ENCODE results near the gene GLTPD2.

GLTPD2 gene

DNA sequence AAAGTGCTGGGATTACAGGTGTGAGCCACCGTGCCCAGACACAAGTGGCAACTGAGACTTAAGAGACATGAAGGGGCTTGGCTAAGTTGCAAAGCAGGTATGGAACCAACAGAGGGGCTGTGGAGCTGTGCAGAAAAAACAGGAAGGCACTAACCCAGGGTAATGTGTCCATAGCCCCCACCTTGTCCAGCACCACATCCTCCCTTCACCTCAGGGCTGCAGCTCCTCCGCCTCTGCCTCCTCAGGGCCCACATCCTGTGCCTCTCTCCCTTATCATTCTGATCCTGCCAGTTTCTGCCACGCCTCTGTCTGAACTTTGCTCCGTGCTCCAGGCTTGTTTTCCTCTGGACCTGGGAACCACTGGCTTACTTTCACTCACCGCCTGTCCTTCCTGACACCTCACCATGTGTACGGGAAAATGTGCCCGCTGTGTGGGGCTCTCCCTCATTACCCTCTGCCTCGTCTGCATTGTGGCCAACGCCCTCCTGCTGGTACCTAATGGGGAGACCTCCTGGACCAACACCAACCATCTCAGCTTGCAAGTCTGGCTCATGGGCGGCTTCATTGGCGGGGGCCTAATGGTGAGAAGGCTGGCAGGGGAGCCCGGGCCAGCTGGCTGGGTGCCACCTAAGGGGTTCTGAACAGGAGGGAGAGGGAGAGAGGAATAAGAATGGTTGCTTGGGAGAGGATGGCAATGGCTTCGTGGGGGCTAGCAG is 17.1 kb upstream of the GLTPD2 start, which contains the start of gene TM4SF5:
Gene TM4SF5 (plus strand): TSS at position 368 of the 716 bp plus-strand sequence. CDS start 37 bp downstream, at position 405.
- DNase-seq (ENCODE audit: low read depth, low spot score): no peak

DNA sequence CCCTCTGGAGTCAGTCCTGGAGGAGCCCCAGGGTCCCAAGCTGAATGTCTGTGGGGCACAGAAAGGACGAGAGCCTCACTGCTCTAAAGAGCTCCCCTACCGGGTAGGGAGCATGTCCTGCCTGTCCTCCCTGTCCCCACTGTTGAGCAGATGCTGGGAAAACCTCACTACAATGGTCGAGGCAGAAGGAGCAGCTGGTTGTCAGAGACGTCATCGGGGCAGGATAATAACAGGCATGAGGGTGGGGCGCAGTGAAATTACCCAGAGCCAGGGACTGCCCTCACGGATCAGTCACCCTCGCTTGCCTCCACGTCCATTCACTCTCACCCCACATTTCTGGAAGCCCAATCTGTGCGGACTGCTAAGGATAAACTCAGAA is 16.5 kb upstream of the GLTPD2 start:
- DNase-seq (ENCODE audit: low read depth, low spot score): no peak

DNA sequence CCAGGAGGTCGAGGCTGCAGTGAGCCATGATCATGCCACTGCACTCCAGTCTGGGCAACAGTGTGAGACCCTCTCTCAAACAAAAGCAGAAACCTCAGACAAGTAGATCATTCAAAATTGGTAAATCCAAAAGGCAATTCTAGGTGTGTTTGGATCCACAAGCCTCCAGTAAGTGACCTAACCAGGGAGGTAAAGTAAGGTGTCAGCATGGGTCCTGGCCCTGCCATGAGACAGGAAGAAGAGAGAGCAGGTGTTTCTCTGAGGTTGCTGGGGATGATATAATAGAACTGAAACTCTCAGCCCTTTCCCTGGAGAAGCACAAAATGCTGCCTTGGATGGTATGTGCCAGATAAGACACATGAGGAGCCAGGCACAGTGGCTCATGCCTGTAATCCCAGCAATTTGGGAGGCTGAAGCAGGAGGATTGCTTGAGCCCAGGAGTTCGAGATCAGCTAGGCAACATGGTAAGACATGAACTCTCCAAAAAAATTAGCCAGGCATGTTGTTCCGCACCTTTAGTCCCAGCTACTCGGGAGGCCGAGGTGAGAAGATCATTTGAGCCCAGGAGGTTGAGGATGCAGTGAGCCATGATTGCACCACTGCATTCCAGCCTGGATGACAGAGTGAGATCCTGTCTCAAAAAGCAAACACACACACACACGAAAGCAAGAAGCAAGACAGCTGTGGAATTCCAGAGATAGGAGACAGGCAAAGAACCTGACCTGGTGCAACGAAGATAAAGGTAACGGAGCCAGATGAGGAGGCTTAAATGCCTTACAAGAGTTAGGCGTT is 10.6 kb upstream of the GLTPD2 start:
- DNase-seq (ENCODE audit: low read depth, low spot score): no peak

GRCh38 chr17:4780325-4780955 is 8.3 kb upstream of the GLTPD2 start:
- DNase-seq (ENCODE audit: low read depth, low spot score): no peak

- DNase-seq (ENCODE audit: low read depth, low spot score): no peak
Observed at GRCh38 chr17:4782652-4783051, 6.1 kb upstream of the GLTPD2 start.

DNA sequence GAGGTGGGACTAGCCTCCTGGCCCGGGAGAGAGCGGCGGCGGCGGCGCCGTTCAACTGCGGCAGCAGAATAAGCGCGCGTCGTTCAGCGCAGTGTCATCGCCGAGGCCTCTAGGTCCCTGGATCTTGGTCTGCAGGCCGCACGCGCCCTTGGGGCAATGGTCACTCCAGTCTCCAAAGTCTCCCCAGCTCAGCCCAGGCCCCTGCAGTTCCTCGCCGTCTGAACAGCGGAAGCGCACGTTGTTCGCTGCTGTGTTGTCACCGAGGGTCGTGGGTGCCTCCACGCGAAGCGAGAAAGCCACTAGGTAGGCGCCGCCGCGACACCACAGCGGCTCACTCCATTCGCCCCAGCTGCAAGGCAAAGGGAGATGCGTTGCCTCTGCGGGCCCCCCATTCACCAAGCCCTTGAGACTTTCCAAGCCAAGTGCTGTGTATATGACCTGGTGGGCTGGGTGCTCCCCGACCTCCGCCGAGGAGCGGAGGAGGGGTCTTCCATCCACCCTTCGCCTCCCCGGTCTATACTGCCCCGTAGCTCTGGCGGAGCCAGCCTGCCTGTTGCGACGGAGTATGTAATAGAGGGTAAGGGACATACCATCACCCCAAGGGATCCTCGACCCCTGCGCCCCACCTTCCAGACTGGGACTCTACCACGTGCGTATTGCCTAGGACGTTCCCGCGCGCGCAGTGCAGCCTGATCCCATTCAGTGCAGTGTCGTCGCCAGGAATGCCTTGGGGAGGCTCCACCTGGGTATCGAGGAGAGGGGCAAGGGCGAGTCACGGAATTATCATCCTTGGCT is 3.3 kb upstream of the GLTPD2 start:
- DNase-seq (ENCODE audit: low read depth, low spot score): no peak

GRCh38 chr17:4786106-4786511 is 2.7 kb upstream of the GLTPD2 start, which contains the start of gene VMO1:
Gene VMO1, minus strand, starts transcription at chr17:4786364. Its CDS starts 12 bp downstream, at chr17:4786352.
- DNase-seq (ENCODE audit: low read depth, low spot score): no peak

DNA sequence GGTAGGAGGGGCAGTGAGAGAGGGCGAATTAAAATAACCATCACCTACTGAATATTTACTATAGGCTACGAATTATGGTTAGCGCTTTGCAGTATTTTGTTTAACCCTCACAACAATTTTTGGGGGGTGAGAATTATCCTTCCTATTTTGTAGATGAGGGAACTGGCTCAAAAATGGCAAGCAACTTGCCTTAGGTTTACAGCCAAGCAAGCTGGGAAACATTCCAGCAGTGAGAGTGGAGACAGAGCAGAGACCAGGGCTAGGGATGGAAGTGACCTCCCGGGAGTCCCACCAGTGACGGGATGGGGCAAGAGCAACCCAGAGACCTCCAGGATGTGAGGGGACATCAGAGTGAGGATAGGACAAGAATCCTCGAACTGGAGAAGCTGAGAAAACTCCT is 2.2 kb upstream of the GLTPD2 start:
- DNase-seq (ENCODE audit: low read depth, low spot score): no peak

DNA sequence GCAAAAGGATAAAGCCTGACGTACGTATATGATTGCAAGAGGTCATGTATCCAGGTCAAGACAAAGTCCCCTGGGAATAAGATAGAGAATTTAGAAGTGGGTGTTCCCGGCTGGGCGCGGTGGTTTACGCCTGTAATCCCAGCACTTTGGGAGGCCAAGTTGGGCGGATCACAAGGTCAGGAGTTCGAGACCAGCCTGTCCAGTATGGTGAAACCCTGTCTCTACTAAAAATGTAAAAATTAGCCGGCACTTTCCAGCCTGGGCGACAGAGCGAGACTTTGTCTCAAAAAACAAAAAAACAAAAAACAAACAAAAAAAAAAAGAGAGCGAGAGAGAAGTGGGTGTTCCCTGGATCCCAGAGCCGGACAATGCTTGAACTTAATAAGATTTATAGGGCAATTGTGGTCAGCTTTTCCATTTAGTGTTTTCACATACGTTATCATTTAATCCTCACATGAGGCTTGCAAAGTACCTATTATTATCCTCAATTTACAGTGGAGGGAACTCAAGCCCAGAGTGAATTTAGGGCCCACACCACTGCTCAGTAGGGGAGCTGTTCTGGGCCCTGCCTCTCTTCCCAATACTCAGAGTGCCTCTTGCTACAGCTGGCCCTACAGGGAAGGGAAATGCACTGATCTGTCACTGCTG is 481 bp upstream of the GLTPD2 start:
- DNase-seq (ENCODE audit: low read depth, low spot score): no peak

- no peak for DNase-seq (ENCODE audit: low read depth, low spot score)
Observed at GRCh38 chr17:4789701-4789950, 862 bp downstream of the GLTPD2 start.

GRCh38 chr17:4789951-4790704 is 1.4 kb downstream of the GLTPD2 start:
- DNase-seq (ENCODE audit: low read depth, low spot score): peak; percentile 55

DNA sequence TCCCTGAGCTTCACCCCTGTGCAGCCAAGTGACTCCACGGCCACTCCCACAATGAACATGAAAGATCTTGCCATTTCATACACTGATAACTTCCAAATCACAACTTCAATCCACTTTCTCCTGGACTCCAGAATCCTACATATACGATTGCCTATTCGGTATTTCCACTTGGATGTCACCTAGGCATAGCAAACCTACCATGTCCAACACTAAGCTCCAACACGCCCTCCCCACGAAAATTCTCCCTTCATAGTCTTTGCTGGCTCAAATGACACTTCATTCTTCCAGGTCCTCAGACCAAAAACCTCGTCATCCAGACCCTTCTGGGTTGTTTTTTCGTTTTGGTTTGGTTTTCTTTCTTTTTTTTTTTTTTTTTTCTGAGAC is 1.9 kb downstream of the GLTPD2 start:
- no peak for DNase-seq (ENCODE audit: low read depth, low spot score)

DNA sequence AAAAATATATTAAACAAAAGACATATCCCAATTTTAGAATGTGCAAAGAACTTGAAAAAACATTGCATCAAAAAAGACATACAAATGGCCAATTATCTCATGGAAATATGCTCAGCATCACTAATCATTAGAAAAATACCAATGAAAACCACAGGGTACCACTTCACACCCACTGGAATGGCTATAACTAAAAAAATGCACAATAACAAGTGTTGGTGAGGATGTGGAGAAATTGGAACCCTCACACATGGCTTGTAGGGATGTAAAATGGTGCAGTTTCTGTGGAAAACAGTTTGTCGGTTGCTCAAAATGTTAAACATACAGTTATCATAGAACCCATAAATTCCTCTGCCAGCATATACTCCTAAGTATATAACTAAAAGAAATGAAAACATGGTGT is 6.4 kb downstream of the GLTPD2 start:
- no peak for DNase-seq (ENCODE audit: low read depth, low spot score)

DNA sequence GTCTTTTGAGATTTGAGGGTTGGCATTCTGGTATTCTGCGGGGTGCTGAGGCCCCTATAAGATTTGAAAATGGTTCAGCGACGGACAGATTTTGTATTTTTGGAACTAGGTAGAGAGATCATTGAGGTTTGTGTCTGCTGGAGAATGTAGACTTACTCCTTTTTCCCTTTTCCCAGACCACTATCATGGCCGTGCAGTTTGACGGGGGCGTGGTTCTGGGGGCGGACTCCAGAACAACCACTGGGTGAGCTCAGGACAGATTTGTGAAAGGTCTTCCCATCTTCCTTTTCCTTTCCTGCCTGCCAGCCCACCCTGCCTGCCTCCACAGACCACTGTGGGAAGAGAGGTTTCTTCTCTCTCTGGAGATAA is 7.8 kb downstream of the GLTPD2 start:
- no peak for DNase-seq (ENCODE audit: low read depth, low spot score)

DNA sequence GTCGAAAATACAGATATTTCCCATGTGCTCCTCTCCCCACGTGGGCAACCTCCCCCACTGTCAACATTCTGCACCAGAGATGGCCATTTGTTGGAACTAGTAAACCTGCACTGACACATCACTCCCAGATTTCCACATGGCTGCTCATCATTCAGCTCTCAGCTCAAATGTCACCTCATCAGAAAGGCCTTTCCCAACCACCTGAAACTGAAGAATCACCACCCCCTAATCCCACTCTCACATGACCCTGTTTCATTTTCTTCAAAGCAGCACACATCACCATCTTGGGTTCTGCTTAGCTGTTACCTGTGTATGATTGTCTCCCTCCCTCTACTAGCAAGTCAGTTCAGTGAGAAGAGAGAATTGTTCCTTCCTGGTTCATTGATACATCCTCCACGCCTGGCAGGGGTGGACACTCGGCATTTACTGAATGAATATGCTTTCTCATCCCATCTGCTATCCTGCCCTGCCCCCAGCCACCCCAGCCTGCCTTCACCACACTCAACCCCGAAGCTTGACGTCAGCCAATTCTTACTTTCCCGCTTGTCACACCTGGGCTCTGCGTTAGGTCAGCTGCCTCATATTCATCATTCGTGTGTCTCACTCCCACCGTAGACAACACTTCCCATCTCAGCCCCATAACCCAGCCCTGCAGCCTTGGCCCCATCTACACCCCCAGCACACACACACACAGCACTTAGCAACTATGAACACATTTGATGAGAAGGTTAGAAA is 11.9 kb downstream of the GLTPD2 start:
- DNase-seq (ENCODE audit: low read depth, low spot score): no peak

GRCh38 chr17:4802228-4802627 is 13.5 kb downstream of the GLTPD2 start, which contains the start of gene C17orf114:
Gene C17orf114, minus strand, starts transcription at chr17:4802328.
- DNase-seq (ENCODE audit: low read depth, low spot score): no peak

DNA sequence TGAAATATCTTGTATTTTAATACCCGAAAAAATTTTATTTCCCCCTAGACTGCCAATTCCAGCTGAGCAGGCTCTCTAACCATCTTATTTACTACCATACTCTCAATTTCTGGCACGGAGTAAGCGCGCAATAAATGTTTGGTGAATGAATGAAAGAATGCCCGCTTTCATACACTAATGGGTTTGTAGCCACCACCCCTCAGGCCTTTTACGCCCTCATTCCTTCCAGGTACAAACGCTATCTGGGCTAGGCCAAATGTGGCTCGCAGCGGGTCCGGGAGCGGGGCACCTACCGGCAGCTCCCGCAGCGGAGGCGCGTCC is 17.7 kb downstream of the GLTPD2 start:
- no peak for DNase-seq (ENCODE audit: low read depth, low spot score)

DNA sequence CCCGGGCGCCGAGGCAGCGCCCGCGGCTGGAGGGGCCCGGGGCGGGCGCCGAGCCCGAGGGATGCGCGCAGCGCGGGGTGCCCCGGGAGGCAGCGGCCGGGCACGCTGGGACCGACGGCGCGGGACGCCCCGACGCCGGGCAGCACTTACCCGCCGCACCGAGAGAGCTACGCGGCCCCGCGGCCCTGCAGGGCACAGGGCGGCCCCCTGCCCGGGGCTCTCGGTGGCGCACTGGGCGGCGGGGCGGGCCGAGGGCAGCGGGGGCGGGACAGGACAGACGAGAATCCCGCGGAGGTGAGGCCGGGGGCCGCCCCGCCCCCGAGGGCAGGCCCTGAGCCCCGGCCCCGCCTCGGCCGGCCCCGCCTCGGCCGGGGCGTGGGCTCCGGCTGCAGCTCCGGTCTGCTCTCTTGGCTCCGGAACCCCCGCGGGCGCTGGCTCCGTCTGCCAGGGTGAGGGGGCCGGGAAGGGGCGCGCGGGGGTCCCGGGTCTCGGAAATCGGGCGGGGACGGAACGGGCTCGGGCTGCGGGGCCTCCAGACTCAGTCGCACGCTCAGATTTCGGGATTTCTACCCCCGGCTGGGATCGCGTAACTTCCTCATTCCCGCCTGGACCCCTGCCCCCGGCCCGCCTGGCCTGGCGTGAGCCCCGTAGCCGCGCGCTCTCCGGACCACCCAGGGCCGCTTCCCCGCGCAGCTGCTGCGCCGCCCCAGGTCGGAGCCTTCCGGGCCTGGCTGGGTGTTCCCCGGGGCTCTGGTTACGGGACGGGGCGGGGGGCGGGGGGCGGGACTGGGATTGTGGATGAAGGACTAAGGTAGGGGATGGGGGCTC is 18.2 kb downstream of the GLTPD2 start, which contains the start of gene PLD2:
Gene PLD2 (plus strand): TSS at position 376 of the 828 bp plus-strand sequence. CDS start 621 bp downstream, outside the sequence.
- DNase-seq (ENCODE audit: low read depth, low spot score): peak; percentile 74

Data from activated naive CD8-positive, alpha-beta T cell treated with anti-CD3 and anti-CD28 coated beads, Interleukin-2, amount 50 U/mL, for 16 hours (primary cell).